T-helper 2 cell treated with Interferon-gamma antibody and Interleukin-4, amounts not matched to agents 5 μg/mL and 100 μg/mL, for 36 hours (primary cell): ENCODE data around the gene NOS3.

Source experiments
- DNase-seq: peaks from one replicate; pipeline ENCODE4 v3.0.0; 2021; ENCODE audit warnings: low spot score
- H3K27ac Mint-ChIP-seq: one replicate; pipeline ENCODE4 v1.8.0; 2021; ENCODE audit warnings: mild to moderate bottlenecking, mixed read lengths
- H3K27me3 Mint-ChIP-seq: one replicate; pipeline ENCODE4 v1.8.0; 2021; ENCODE audit warnings: low read depth, mixed read lengths
- H3K36me3 Mint-ChIP-seq: one replicate; pipeline ENCODE4 v1.8.0; 2021; ENCODE audit warnings: low read depth, mixed read lengths
- H3K4me1 Mint-ChIP-seq: one replicate; pipeline ENCODE4 v1.8.0; 2021; ENCODE audit warnings: low read depth, mixed read lengths
- H3K4me3 Mint-ChIP-seq: one replicate; pipeline ENCODE4 v1.8.0; 2022; ENCODE audit warnings: mild to moderate bottlenecking, moderate library complexity, mixed read lengths
- H3K9me3 Mint-ChIP-seq: one replicate; pipeline ENCODE4 v1.8.0; 2021; ENCODE audit warnings: mixed read lengths

NOS3 gene

DNA sequence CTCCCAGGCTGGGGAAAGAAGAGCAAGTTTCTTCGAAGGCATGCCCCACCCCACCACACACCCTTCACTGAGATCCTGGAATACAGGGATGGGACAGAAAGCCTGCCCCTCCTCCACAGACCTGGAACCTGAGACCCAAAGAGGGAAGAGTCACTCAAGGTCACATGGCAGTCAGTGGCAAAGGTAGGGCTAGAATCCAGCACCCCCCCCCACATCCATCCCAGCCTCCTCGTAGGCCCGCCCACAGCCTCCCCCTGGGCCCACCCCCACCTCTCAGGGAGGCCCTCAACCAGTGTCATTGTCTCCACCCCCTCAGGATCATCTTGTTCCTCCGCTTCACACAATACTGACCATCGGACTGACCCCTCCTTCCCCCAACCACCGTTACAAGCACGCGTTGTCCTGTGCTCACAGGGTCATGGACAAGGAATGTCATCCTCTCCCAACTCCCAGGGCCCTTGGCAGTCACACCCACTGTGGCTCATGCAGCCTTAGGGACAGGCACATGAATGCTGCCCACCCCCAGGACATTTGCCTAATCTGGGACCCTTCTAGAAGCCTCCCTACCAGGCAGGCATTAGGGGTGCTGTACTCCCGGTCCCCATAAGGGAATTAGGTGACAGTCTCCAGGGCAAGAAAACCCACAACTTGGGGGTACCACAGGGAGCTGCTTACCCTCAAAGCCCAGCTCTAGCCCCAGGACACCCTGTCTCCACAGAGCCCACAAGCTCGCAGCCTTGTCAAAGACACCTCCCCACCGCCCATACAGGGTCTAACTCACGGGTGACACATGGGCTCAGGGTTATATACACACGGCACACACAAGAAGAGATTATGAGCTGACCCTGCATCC lies 14.1 kb upstream of the NOS3 start:
- H3K4me3 Mint-ChIP-seq = peak overlapping the region; percentile 69
- H3K27me3 Mint-ChIP-seq = peaks cover 53% of the 10 kb centered on the region
- no peak for DNase-seq
- no peaks in the 10 kb centered on the region for H3K9me3 Mint-ChIP-seq
- no peaks in the 10 kb centered on the region for H3K36me3 Mint-ChIP-seq
- peaks cover 18% of the 10 kb centered on the region for H3K4me1 Mint-ChIP-seq
- H3K27ac Mint-ChIP-seq = no peak overlapping the region

DNA sequence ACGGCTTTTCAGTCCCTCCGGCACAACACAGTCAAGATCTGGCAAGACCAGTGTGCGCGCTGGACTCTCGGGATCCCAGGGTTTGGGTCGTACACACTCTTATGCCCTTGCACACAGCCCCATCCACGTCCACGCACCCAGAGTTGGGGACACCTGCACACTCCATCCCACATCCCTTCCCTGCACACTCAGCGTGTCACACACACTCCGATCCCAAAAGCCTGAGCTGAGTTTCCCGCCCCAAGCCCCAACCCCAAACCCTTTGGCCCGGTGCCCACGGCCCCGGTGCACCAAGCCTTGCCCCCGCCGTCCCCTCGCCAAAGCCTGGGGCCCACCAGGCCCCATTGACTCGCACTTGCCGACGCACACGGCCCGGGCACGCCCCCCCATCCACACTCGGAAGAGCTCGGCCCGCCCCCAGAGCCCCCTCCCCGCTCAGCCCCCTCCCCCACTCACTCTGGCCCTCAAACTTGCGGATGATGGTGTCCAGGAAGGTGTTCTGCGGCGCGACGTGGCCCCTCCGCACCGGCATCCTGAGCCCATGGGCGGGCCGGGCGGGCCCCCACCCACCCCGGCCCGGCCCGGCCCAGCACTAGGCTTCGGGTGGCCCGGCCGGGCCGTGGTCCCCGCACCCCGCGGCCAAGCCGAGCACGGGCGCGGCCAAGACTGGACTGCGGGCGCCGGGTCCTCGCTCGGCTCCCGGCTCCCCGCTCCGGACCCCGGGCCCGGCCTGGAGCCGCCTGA lies 13.3 kb upstream of the NOS3 start:
- H3K27me3 Mint-ChIP-seq = peaks cover 61% of the 10 kb centered on the region
- no peaks in the 10 kb centered on the region for H3K9me3 Mint-ChIP-seq
- H3K27ac Mint-ChIP-seq = peak overlapping the region; percentile 67
- no peaks in the 10 kb centered on the region for H3K36me3 Mint-ChIP-seq
- no peak for DNase-seq
- peaks cover 18% of the 10 kb centered on the region for H3K4me1 Mint-ChIP-seq
- H3K4me3 Mint-ChIP-seq = peak overlapping the region; percentile 69

DNA sequence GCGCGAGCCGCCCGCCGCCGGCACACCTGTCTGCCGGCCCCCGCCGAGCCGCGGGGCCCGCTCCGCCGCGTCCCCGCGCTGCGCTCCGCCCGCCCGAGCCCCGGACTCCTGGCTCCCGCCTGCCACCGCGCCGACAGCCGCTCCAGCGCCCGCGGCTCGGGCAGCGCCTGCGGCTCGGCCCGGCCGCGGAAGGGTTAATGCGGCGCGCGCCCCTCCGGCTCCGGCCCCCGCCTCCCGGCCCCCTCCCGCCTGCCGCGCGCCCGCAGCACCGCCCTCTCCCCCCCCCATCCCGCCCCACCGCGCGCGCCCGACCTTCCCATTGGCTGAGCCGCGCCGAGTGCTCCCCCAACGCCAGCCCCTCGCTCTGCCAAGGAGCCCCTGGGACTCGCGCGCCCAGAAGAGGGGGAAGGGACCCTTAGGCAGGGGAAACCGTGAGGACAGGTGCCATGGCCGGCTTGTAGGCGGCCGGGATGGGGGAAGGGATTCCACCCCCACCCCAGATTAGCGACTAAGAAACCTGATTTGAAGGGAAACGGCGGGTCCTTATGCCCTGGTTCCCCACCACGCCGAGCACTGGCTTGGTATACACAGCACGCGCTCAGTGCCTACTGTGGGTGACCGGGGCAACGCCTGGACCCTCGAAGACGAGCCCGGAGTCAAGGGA lies 12.6 kb upstream of the NOS3 start, which contains the start of gene KCNH2:
Gene KCNH2 (minus strand): TSS at position 196 of the 664 bp plus-strand sequence. CDS start 408 bp downstream, outside the sequence.
- H3K36me3 Mint-ChIP-seq = no peaks in the 10 kb centered on the region
- peak within 1 kb of the TSS; percentile 67 for H3K27ac Mint-ChIP-seq
- H3K9me3 Mint-ChIP-seq = no peaks in the 10 kb centered on the region
- peak within 1 kb of the TSS; percentile 69 for H3K4me3 Mint-ChIP-seq
- peaks cover 17% of the 10 kb centered on the region for H3K4me1 Mint-ChIP-seq
- H3K27me3 Mint-ChIP-seq = peaks cover 67% of the 10 kb centered on the region
- no peak for DNase-seq

DNA sequence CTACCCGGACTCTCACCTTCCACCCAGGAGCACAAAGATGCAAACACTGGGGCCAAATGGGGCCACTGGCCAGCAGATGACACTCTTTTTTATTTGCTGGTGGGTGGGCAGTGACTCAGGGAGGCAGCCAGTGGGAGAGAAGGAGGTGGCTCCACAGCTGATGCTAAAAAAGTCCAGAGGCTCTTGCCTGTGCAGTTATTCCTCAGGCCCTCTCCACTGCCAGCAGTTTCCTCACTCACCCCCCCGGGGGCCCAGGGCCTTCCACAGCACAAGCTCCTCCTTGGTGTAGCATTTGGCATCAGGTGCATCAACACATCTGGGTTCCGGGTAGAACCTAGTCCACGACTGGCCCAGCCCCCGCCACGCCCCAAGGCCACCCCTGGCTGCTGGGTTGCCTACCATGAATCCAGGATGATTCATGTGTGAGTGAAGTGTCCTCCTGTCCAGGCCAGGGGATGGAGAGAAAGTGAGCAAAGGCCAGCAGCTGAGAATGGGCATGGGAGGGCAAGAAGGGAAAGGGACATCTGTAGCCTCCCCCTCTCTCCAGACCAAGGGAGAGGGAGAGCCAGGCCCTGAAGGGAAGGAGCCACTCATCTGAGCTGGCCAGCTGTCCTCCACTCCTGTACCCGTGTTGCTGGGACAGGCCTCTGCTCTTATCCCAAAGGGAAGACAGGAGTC lies 11.0 kb upstream of the NOS3 start:
- DNase-seq = no peak
- H3K4me1 Mint-ChIP-seq = peaks cover 13% of the 10 kb centered on the region
- no peaks in the 10 kb centered on the region for H3K36me3 Mint-ChIP-seq
- H3K4me3 Mint-ChIP-seq = no peak overlapping the region
- no peaks in the 10 kb centered on the region for H3K9me3 Mint-ChIP-seq
- no peak overlapping the region for H3K27ac Mint-ChIP-seq
- H3K27me3 Mint-ChIP-seq = peaks cover 77% of the 10 kb centered on the region

DNA sequence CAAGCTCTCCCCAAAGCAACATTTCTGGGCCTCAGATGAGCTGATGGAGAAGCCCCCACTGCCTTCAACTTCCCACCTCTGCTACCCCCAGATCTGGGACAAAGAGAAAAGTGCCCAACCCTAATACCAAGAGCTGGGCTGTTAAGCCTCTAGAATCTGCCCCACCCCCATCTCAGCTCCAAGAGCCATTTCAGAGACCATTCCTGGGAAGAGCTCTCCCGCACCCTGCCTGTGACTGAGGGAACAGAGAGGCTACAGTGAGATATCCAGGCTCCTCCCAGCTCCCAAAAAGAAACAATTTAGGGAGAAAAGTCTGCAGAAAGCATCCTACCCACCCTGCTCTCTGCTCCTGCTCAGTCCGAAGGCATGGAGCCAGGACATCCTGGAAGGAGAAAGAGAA lies 10.2 kb upstream of the NOS3 start:
- Mint-ChIP-seq H3K27me3 (peaks cover 76% of the 10 kb centered on the region), H3K36me3 (no peaks in the 10 kb centered on the region), H3K27ac (no peak overlapping the region)

DNA sequence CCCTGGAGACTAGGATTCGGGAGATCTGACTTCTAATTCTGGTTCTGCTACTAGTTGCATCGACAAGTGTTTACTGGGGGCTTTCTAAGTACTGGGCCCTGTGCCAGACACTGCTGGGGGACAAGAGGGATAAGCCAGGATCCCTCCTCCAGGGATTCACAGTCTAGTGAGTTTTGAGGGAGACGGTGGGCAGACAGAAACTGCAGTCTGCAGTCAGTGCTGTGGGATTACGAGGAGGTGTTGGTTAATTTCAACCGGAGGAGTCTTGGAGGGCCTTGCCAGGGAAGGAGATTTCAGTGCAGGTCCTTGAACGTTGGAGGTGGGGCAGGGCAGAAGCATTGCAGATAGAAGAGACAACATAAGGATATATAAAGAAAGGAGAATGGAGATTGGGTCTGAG lies 9.2 kb upstream of the NOS3 start:
- DNase-seq = no peak
- H3K4me1 Mint-ChIP-seq = peaks cover 14% of the 10 kb centered on the region
- peaks cover 76% of the 10 kb centered on the region for H3K27me3 Mint-ChIP-seq
- no peaks in the 10 kb centered on the region for H3K36me3 Mint-ChIP-seq
- no peak overlapping the region for H3K27ac Mint-ChIP-seq
- H3K4me3 Mint-ChIP-seq = no peak overlapping the region
- H3K9me3 Mint-ChIP-seq = no peaks in the 10 kb centered on the region

More for the DNA sequence above, 10.2 kb upstream of the NOS3 start:
- H3K9me3 Mint-ChIP-seq = no peaks in the 10 kb centered on the region
- H3K4me3 Mint-ChIP-seq = no peak overlapping the region
- peaks cover 9% of the 10 kb centered on the region for H3K4me1 Mint-ChIP-seq
- DNase-seq = no peak

DNA sequence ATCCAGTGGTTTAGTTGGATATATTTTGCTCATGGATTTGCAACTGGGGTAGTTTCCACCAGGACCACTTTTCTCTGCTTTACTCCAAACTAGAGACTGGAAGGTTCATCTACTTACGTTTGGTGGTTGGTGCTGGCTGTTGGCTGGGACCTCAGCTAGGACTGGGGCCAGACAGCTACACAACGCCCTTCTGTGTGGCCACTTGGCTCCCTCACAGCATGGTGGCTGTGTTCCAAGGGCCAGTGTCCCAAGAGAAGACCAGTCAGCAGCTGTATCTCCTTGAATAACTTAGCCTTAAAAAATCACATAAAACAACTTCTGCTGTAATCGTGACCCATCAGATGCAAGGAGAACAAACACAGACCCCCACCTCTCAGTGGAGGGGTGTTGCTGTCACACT lies 8.5 kb upstream of the NOS3 start:
- peaks cover 8% of the 10 kb centered on the region for H3K4me1 Mint-ChIP-seq
- H3K27me3 Mint-ChIP-seq = peaks cover 69% of the 10 kb centered on the region
- no peak for DNase-seq
- H3K27ac Mint-ChIP-seq = no peak overlapping the region
- no peaks in the 10 kb centered on the region for H3K9me3 Mint-ChIP-seq
- no peak overlapping the region for H3K4me3 Mint-ChIP-seq
- no peaks in the 10 kb centered on the region for H3K36me3 Mint-ChIP-seq

DNA sequence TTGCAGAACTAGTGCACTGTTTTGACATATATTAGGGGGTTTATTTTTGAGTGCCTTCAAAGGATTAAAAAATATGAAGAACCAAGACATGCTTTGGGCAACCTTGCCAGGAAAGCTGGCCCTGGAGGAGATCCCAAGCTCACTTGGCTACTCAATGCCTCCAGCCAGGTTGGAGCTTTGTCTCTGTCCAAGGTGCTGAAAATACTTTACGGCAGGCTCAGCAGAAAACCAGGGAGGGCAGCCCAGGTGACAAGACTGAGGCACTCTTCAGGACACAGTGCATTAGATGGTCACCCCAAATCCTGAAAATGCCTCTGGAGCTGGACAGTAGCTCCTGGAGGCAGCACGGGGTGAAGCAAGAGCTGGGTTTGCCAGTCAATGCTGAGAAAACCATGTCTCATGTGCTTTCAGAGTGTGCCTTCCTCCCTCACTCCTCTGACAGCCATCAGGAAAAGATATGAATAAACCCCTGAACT lies 6.9 kb upstream of the NOS3 start:
- Mint-ChIP-seq H3K4me3 (no peak overlapping the region), H3K27me3 (peaks cover 68% of the 10 kb centered on the region), H3K9me3 (no peaks in the 10 kb centered on the region), H3K4me1 (peaks cover 14% of the 10 kb centered on the region), H3K27ac (no peak overlapping the region), H3K36me3 (no peaks in the 10 kb centered on the region)
- DNase-seq = no peak

DNA sequence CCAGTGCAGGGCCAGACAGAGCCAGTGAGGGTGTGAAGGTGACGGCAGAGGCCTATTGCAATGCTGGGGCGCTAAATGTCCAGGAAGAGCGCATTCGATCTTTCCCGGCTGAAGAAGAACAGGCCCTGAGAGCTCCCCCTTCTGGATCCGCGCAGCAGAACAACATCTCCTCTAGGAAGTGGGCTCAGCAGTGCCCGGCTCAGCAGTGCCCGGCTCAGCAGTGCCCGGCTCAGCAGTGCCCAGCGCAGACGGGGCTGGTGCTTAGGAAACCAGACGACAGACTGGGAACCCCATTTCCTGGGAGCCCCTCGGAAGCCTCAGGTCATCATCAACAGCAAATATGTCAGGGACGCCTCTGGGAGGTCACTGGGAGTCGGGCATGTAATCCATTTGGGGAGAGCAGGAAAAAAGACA lies 4.7 kb upstream of the NOS3 start:
- no peak overlapping the region for H3K27ac Mint-ChIP-seq
- DNase-seq = peak; percentile 35
- H3K27me3 Mint-ChIP-seq = peaks cover 59% of the 10 kb centered on the region
- H3K4me1 Mint-ChIP-seq = peaks cover 15% of the 10 kb centered on the region
- no peak overlapping the region for H3K4me3 Mint-ChIP-seq
- peaks cover 6% of the 10 kb centered on the region for H3K9me3 Mint-ChIP-seq
- no peaks in the 10 kb centered on the region for H3K36me3 Mint-ChIP-seq

DNA sequence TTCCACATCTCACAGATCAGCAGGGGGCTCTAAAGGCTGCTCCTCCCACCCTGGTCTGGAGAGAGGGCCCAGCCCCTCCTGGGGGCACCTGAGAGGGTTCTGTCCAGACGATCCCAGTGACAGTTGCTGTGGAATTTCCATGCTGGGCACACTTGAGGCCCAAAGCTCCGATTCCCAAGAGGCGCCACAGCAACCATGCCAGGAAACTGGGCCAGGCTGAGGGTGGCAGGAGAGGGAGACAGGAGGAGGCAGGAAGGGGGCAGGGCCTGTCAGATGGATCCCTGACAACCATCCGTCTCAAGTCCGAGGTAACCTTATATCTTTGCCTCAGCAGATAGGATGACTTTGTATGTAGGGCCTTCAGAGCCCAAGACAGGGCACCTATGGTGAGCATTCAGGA lies 4.3 kb upstream of the NOS3 start:
- Mint-ChIP-seq H3K9me3 (peaks cover 6% of the 10 kb centered on the region), H3K4me1 (peaks cover 15% of the 10 kb centered on the region), H3K4me3 (no peak overlapping the region), H3K36me3 (no peaks in the 10 kb centered on the region), H3K27ac (no peak overlapping the region), H3K27me3 (peaks cover 54% of the 10 kb centered on the region)
- DNase-seq = no peak

DNA sequence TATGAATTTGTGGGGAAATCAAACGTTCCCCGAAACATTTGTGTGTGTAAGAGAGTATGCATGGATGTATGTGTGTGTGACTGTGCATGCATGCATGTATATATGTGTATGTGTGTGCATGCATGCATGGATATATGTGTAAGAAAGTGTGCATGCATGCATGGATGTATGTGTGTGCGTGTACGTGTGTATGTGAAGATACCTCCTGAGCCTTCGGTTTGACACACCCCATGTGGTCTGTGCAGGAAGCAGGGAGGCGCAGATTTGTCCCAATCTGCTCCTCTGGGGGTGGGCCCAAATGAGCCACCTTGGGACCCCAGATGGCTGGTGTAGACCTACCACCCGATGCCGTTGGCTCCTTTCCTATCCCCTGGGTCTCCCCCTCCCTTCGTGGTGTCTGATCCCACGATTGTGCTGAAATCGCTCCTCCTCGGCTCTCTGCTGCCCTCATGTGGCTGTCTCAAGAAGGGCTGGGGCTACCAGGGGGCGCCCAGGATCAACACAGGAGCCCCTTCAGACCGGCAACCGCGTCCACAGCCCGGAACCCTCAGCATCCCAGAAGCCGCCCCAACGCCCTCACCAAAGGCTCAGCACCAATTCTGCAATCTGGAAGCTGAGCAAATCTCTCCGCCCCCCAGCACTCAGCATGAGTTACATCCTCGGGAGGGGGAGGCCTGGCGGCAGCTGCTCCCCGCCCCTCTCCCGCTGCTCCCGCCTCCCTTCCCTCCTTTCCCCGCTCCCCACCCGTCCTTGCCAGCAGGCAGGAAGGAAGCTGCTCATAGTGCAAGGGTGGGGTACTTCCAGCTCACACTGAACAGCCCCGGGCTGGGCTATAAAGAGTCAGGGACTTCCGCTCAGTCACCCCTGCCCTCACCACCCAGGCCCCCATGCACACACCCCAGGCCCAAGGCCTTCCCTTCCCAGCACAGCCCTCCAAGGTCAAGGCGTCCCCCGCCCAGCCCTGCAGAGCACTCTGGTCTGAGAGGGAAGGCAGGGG lies 2.3 kb upstream of the NOS3 start:
- Mint-ChIP-seq H3K36me3 (no peaks in the 10 kb centered on the region), H3K27me3 (peaks cover 35% of the 10 kb centered on the region), H3K4me1 (peaks cover 16% of the 10 kb centered on the region), H3K27ac (no peak overlapping the region), H3K9me3 (peaks cover 6% of the 10 kb centered on the region), H3K4me3 (peak overlapping the region; percentile 58)
- DNase-seq = peak; percentile 48

DNA sequence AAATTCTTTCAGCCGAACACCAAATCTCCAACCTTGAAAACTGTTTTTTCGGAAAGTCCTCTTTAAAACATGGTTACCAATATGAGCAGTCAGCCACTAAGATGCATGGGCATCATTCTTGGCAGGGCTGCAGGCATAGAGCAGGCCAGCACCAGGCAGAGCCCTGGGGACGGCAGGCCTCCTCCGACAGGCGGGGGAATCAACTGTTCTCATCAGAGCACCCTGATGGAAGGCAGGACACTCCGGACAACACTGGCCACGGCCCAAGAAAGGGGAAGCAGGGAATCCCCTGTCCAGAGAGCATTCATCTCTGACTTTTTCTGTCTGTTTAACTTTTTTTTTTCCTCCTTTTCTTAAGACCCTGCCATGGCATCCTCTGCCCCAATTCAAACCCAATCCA lies 1.4 kb upstream of the NOS3 start:
- no peaks in the 10 kb centered on the region for H3K36me3 Mint-ChIP-seq
- H3K9me3 Mint-ChIP-seq = peaks cover 6% of the 10 kb centered on the region
- H3K4me3 Mint-ChIP-seq = no peak overlapping the region
- H3K27ac Mint-ChIP-seq = no peak overlapping the region
- no peak for DNase-seq
- peaks cover 21% of the 10 kb centered on the region for H3K4me1 Mint-ChIP-seq
- H3K27me3 Mint-ChIP-seq = peaks cover 30% of the 10 kb centered on the region
